ENCODE data around the gene NDUFAB1. TPM values are rescaled to one million over a fixed set of nuclear protein-coding genes. Genes with fewer than 3 reads are reported as not detected.

NDUFAB1 gene
- total RNA-seq, 4 donors from 2014 or later: 68.5 to 135 (median 95.1) TPM

DNA sequence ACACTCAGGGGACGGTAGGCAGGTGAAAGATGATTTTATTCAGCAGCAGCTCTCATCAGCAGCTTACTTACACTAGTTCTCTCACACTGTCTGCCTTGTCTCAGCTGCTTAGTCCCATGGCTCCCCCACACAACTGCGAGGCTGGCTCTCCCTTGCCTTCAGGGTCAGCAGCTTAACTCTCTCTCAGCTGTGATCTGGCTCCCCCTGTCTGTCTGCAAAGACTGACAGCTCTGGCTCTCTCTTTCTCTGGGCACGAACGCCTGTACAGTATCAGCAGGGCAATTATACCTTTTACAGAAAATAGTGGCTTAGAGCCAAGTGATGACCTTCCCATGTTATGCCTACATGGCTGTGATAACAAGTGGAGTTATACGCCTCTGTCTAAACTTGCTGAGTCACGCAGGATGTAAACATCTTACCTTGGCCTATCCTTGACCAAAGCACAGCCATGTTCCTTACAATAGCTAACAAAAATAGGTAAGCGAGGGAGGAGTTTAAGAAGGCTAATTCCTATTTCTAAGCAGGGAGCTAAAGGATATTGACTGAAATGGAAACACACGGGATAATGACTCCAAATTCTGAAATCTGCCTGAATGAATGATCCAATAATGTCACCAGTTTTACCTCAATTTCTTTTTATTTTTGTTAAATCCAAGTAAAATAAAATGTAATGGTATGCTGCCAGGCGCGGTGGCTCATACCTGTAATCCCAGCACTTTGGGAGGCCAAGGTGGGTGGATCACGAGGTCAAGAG lies 1.1 kb upstream of the NDUFAB1 start:
- peaks cover 8 to 14% of the 10 kb centered on the region in 2 donors for H3K4me1 ChIP-seq
- TF ChIP-seq POLR2A (IDR thresholded peaks at IDR 0.05): no peak
- TF ChIP-seq, protein P1, sequence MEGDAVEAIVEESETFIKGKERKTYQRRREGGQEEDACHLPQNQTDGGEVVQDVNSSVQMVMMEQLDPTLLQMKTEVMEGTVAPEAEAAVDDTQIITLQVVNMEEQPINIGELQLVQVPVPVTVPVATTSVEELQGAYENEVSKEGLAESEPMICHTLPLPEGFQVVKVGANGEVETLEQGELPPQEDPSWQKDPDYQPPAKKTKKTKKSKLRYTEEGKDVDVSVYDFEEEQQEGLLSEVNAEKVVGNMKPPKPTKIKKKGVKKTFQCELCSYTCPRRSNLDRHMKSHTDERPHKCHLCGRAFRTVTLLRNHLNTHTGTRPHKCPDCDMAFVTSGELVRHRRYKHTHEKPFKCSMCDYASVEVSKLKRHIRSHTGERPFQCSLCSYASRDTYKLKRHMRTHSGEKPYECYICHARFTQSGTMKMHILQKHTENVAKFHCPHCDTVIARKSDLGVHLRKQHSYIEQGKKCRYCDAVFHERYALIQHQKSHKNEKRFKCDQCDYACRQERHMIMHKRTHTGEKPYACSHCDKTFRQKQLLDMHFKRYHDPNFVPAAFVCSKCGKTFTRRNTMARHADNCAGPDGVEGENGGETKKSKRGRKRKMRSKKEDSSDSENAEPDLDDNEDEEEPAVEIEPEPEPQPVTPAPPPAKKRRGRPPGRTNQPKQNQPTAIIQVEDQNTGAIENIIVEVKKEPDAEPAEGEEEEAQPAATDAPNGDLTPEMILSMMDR (IDR thresholded peaks at IDR 0.05): no peak
- no peaks in the 10 kb centered on the region for H3K27me3 ChIP-seq
- 81 to 86% methylated on average over 11 of the region's 11 CpGs for WGBS, 2 donors
- H3K36me3 ChIP-seq: peaks cover 0 to 2% of the 10 kb centered on the region in 2 donors
- H3K9me3 ChIP-seq: no peaks in the 10 kb centered on the region
- intact Hi-C loops (cut with DNase I): no loop called here
- DNase-seq: no peak
- H3K27ac ChIP-seq: no peak overlapping the region
- H3K4me3 ChIP-seq (replicated peaks in 1 of 3): no peak overlapping the region

DNA sequence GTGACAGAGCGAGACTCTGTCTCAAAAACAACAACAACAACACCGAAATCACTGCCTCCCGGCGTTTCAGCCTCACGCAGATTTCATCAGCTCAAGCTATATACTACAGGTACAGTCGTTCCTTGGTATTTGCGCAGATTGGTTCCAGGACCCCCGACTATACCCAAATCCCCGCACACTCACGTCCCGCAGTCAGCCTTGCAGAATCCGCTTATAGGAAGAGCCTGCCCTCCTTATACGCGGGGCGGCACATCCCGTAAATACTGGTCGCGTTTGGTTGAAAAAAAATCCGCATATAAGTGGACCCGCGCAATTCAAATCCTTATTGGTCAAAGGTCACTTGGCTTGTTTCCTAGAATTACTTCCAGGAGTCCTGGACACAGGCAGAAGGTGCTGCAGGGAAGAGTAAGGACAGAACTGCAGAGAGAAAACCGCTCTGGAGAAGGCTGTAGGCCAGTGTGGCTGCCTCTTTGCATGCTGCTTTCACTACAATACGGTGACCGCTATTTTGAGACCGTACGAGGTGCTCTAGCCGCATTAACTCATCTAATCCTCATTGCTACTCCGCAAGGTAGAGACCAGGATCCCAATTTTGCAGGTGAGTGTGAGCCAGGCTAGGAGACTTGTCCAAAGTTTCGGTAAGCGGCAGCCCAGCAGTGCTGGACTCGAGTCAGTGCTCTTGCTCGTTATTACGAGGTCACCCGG lies 718 bp downstream of the NDUFAB1 start:
- Histone ChIP-seq H3K4me3 (replicated peaks in 1 of 3) (peak overlapping the region; percentile 66 to 100 (median 69)), H3K36me3 (peaks cover 0 to 12% of the 10 kb centered on the region in 2 donors), H3K27me3 (no peaks in the 10 kb centered on the region), H3K4me1 (peaks cover 8 to 14% of the 10 kb centered on the region in 2 donors), H3K27ac (peak overlapping the region; percentile 28 to 67 (median 67)), H3K9me3 (no peaks in the 10 kb centered on the region)
- WGBS, 2 donors: 22 to 32% methylated on average over 23 to 29 of the region's 34 CpGs
- DNase-seq: no peak
- TF ChIP-seq, protein P1 (IDR thresholded peaks at IDR 0.05): no peak
- TF ChIP-seq POLR2A (IDR thresholded peaks at IDR 0.05): no peak
- intact Hi-C loops (cut with DNase I): no loop called here

DNA sequence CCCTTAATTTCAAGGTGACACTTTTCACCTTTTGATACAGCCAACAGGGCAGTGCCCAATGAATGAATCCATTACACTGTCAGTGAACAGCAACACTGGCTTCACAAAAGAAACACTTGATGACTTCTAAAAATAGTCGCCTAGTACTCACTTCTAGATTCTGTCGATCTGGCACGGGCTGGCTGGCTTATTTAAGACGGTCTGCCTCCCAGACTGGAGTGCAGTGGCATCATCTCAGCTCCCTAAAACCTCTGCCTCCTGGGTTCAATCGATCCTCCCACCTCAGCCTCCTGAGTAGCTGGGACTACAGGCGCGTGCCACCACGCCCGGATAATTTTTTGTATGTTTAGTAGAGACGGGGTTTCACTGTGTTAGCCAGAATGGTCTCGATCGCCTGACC lies 1.9 kb downstream of the NDUFAB1 start:
- WGBS, 2 donors: 88 to 92% methylated on average over 12 of the region's 12 CpGs
- no peak for TF ChIP-seq POLR2A (IDR thresholded peaks at IDR 0.05)
- TF ChIP-seq, protein P1 (IDR thresholded peaks at IDR 0.05): no peak
- no peak overlapping the region for H3K4me3 ChIP-seq (replicated peaks in 1 of 3)
- no peaks in the 10 kb centered on the region for H3K9me3 ChIP-seq
- H3K36me3 ChIP-seq: peaks cover 4 to 17% of the 10 kb centered on the region in 2 donors
- DNase-seq: no peak
- no peak overlapping the region for H3K27ac ChIP-seq
- intact Hi-C loops (cut with DNase I): loop anchor here (5.0 kb wide), 1 partner anchor 37 kb away; the partner anchor contains the start of genes EARS2 and UBFD1
- no peaks in the 10 kb centered on the region for H3K27me3 ChIP-seq
- peaks cover 8 to 14% of the 10 kb centered on the region in 2 donors for H3K4me1 ChIP-seq

DNA sequence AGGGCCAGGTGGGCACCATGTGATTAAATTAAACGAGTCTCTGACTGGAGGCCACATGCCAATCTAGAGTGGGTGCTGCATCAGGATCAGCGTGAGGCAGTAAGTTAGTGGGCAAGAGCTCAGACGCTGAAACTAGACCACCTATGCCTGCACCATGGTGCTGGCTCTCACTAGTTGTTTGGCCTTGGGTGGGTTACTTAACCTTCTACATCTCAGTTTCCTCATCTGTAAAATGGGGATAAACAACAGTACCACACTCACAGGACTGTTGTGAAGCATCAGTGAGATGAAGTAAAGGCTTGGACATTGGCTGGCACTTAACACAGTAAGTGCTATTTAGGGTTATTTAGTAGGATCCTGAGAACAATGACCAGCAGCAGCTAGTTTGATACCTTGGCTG lies 5.9 kb downstream of the NDUFAB1 start:
- no peak overlapping the region for H3K4me3 ChIP-seq (replicated peaks in 1 of 3)
- H3K27ac ChIP-seq: no peak overlapping the region
- H3K4me1 ChIP-seq: peaks cover 3 to 11% of the 10 kb centered on the region in 2 donors
- no peak for DNase-seq
- TF ChIP-seq, protein P1 (IDR thresholded peaks at IDR 0.05): no peak
- TF ChIP-seq POLR2A (IDR thresholded peaks at IDR 0.05): no peak
- H3K9me3 ChIP-seq: no peaks in the 10 kb centered on the region
- intact Hi-C loops (cut with DNase I): loop anchor here (5.0 kb wide), 1 partner anchor 33 kb away; the partner anchor contains the start of genes EARS2 and UBFD1
- 71 to 98% methylated on average over 3 of the region's 3 CpGs for WGBS, 2 donors
- H3K36me3 ChIP-seq: peaks cover 11 to 33% of the 10 kb centered on the region in 2 donors
- H3K27me3 ChIP-seq: no peaks in the 10 kb centered on the region

DNA sequence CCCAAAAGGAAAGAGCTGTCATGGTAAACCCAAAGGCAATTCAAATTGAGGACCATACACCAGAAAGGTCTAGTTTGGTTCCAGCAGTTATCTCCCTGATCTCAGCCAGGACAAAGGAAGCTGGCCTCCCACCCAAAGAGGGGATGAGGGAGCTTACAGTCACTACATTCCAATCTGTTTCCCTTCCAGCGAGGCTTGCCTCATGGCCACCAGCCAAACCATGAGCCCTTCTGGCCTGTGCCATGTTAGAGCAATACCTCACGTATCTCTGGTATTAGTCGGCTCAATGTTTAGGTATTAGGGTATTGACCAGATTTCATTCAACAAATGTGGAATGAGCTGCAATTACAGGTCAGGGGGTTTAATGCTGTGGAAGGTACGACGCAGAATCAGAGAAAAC lies 8.4 kb downstream of the NDUFAB1 start:
- no peak for TF ChIP-seq POLR2A (IDR thresholded peaks at IDR 0.05)
- TF ChIP-seq, protein P1 (IDR thresholded peaks at IDR 0.05): no peak
- H3K4me1 ChIP-seq: no peaks in the 10 kb centered on the region
- no peak overlapping the region for H3K27ac ChIP-seq
- H3K36me3 ChIP-seq: peaks cover 21 to 42% of the 10 kb centered on the region in 2 donors
- H3K27me3 ChIP-seq: no peaks in the 10 kb centered on the region
- intact Hi-C loops (cut with DNase I): no loop called here
- no peak for DNase-seq
- 92 to 95% methylated on average over 5 of the region's 5 CpGs for WGBS, 2 donors
- no peak overlapping the region for H3K4me3 ChIP-seq (replicated peaks in 1 of 3)
- no peaks in the 10 kb centered on the region for H3K9me3 ChIP-seq

Data from thyroid gland (tissue), 4 donors.